ENCODE data around the gene SLC5A11. TPM values are rescaled to one million over a fixed set of nuclear protein-coding genes. Genes with fewer than 3 reads are reported as not detected.
A peak's percentile ranks its signal among the peaks of the same experiment; 100 is the strongest.
"Not testable (repeated sequence)": the region's sequence is repeated elsewhere in the genome, so short reads cannot be mapped to it uniquely, and the experiment has no call there.

The SLC5A11 gene
- total RNA-seq, 2 donors from 2014 or later = not detected

GRCh38 chr16:24852281-24852721 is 6.5 kb downstream of the SLC5A11 start:
- H3K9me3 ChIP-seq = no peaks in the 10 kb centered on the region
- no peak for ATAC-seq
- no peaks in the 10 kb centered on the region for H3K27me3 ChIP-seq
- intact Hi-C loops (cut with DNase I) = no loop called here
- no peak for TF ChIP-seq POLR2A (IDR thresholded peaks at IDR 0.05)
- TF ChIP-seq, protein P1, sequence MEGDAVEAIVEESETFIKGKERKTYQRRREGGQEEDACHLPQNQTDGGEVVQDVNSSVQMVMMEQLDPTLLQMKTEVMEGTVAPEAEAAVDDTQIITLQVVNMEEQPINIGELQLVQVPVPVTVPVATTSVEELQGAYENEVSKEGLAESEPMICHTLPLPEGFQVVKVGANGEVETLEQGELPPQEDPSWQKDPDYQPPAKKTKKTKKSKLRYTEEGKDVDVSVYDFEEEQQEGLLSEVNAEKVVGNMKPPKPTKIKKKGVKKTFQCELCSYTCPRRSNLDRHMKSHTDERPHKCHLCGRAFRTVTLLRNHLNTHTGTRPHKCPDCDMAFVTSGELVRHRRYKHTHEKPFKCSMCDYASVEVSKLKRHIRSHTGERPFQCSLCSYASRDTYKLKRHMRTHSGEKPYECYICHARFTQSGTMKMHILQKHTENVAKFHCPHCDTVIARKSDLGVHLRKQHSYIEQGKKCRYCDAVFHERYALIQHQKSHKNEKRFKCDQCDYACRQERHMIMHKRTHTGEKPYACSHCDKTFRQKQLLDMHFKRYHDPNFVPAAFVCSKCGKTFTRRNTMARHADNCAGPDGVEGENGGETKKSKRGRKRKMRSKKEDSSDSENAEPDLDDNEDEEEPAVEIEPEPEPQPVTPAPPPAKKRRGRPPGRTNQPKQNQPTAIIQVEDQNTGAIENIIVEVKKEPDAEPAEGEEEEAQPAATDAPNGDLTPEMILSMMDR (IDR thresholded peaks at IDR 0.05) = no peak
- no peaks in the 10 kb centered on the region for H3K4me1 ChIP-seq
- H3K36me3 ChIP-seq (replicated peaks in 1 of 2; ENCODE audit: insufficient read depth in 1 of 2, low read depth in 2 of 2) = no peaks in the 10 kb centered on the region
- no peak overlapping the region for H3K27ac ChIP-seq
- DNase-seq = no peak
- 60 to 84% methylated on average over 7 to 8 of the region's 8 CpGs for WGBS, 2 donors
- H3K4me3 ChIP-seq = no peak overlapping the region

- H3K9me3 ChIP-seq = no peaks in the 10 kb centered on the region
- H3K36me3 ChIP-seq (replicated peaks in 1 of 2; ENCODE audit: insufficient read depth in 1 of 2, low read depth in 2 of 2) = no peaks in the 10 kb centered on the region
- DNase-seq (no peak), ATAC-seq (no peak)
- WGBS, 2 donors = 75 to 86% methylated on average over 7 to 8 of the region's 8 CpGs
- H3K27me3 ChIP-seq = no peaks in the 10 kb centered on the region
- no peak overlapping the region for H3K4me3 ChIP-seq
- no peaks in the 10 kb centered on the region for H3K4me1 ChIP-seq
- intact Hi-C loops (cut with DNase I) = no loop called here
- H3K27ac ChIP-seq = no peak overlapping the region
- TF ChIP-seq, protein P1 (IDR thresholded peaks at IDR 0.05) = no peak
- no peak for TF ChIP-seq POLR2A (IDR thresholded peaks at IDR 0.05)
Observed at GRCh38 chr16:24853169-24853824, 7.5 kb downstream of the SLC5A11 start.

DNA sequence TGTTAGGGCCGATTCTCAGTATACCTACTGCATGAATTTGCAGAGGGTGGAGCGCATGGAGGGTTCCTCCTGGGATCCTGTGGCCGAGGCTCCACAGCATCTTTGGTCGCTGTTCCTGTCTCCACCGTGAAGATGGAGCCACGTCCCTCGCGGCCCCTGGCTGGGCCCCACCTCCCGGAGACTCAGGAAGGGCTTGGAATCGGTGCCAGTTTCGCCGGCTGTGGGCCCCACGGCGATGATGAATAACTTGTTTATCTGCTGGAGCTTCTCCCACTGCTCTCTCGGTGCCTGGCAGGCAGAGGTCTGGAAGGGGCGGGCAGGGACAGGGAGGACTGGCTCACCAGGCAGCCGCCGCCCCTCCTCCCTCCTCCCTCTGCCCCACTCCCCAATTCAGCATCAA is 8.1 kb downstream of the SLC5A11 start:
- 40 to 59% methylated on average over 3 to 18 of the region's 18 CpGs for WGBS, 2 donors

DNA sequence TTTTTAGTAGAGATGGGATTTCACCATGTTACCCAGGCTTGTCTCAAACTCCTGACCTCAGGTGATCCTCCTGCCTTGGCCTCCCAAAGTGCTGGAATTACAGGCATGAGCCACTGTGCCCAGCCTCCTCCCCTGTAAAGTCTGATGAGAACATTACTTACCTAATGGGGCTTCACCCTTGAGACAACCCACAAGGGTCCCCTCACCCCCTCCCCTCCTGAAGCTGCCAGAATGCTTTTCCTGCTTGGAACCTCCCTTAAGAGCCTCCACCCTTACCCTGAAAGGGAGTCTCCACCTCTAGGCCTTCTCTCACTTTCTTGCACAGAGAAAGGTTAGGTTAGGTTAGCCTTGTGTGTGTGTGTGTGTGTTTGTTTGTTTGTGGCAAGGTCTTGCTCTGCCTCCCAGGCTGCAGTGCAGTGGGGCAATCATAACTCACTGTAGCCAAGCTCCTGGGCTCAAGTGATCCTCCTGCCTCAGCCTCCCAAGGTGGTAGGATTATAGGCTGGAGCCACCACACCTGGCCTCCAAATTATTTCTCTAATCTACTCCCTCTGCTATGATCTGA is 8.9 kb downstream of the SLC5A11 start:
- H3K27ac ChIP-seq = no peak overlapping the region
- no peak for DNase-seq
- TF ChIP-seq, protein P1 (IDR thresholded peaks at IDR 0.05) = no peak
- no peak for TF ChIP-seq POLR2A (IDR thresholded peaks at IDR 0.05)
- no peaks in the 10 kb centered on the region for H3K36me3 ChIP-seq (replicated peaks in 1 of 2; ENCODE audit: insufficient read depth in 1 of 2, low read depth in 2 of 2)
- intact Hi-C loops (cut with DNase I) = no loop called here
- no peaks in the 10 kb centered on the region for H3K9me3 ChIP-seq
- H3K27me3 ChIP-seq = no peaks in the 10 kb centered on the region
- H3K4me1 ChIP-seq = peaks cover under 1% of the 10 kb centered on the region
- ATAC-seq = no peak
- no peak overlapping the region for H3K4me3 ChIP-seq

More for the DNA sequence above, 8.1 kb downstream of the SLC5A11 start:
- Histone ChIP-seq H3K4me1 (no peaks in the 10 kb centered on the region), H3K4me3 (no peak overlapping the region), H3K9me3 (no peaks in the 10 kb centered on the region), H3K36me3 (replicated peaks in 1 of 2; ENCODE audit: insufficient read depth in 1 of 2, low read depth in 2 of 2) (no peaks in the 10 kb centered on the region), H3K27ac (no peak overlapping the region), H3K27me3 (no peaks in the 10 kb centered on the region)
- intact Hi-C loops (cut with DNase I) = no loop called here
- ATAC-seq (no peak), DNase-seq (peak in 1 of 4 donors; percentile 20)
- TF ChIP-seq, protein P1 (IDR thresholded peaks at IDR 0.05) = no peak
- TF ChIP-seq POLR2A (IDR thresholded peaks at IDR 0.05) = no peak

- DNase-seq (no peak), ATAC-seq (no peak)
- intact Hi-C loops (cut with DNase I) = no loop called here
- Histone ChIP-seq H3K36me3 (replicated peaks in 1 of 2; ENCODE audit: insufficient read depth in 1 of 2, low read depth in 2 of 2) (no peaks in the 10 kb centered on the region), H3K27me3 (no peaks in the 10 kb centered on the region), H3K4me3 (no peak overlapping the region), H3K4me1 (peaks cover 4% of the 10 kb centered on the region), H3K27ac (no peak overlapping the region), H3K9me3 (no peaks in the 10 kb centered on the region)
- TF ChIP-seq, protein P1 (IDR thresholded peaks at IDR 0.05) = no peak
- TF ChIP-seq POLR2A (IDR thresholded peaks at IDR 0.05) = no peak
- WGBS, 2 donors = 78 to 84% methylated on average over 5 of the region's 5 CpGs
Observed at GRCh38 chr16:24855678-24856077, 9.9 kb downstream of the SLC5A11 start.

- H3K27ac ChIP-seq; H3K36me3 ChIP-seq (replicated peaks in 1 of 2; ENCODE audit: insufficient read depth in 1 of 2, low read depth in 2 of 2); DNase-seq; H3K9me3 ChIP-seq; ATAC-seq; H3K4me3 ChIP-seq; intact Hi-C loops (cut with DNase I); H3K27me3 ChIP-seq; H3K4me1 ChIP-seq: not testable (repeated sequence)
- WGBS, 2 donors = 75 to 77% methylated on average over 8 of the region's 8 CpGs
Observed at GRCh38 chr16:24856871-24857270, 11.1 kb downstream of the SLC5A11 start.

All from body of pancreas (tissue), 4 donors.